NCI-H1092 (cell line): ENCODE measurements around the gene CTIF.

Source experiments
- DNase-seq: peaks from one replicate; lab custom pipeline; 2025; lab: John Stamatoyannopoulos, UW

CTIF gene

GRCh38 chr18:48682768-48683167, 143.9 kb downstream of the CTIF start:
- no peak for DNase-seq

GRCh38 chr18:48683197-48683596, 144.4 kb downstream of the CTIF start:
- DNase-seq, result no peak

DNA sequence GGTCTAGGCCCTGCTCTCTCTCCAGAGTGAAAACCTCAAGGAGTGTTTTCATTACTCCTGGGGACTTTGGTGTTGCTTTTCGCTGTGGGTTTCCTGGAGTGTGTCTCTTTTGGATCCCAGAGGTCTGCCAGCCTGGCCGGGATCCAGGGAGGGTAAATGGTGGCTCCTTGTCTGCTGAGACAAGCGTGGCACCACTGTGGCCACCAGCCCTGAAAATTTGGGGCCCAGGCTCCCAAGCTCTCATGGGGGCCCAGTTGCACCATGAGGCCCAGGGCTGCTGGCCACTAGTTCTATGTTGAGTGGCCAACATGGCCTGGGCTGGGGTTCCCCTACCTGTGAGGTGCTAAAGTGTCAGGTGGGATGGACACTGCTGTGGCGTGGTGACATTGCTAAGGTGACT, 144.8 kb downstream of the CTIF start:
- no peak for DNase-seq

- DNase-seq, result no peak
Observed at GRCh38 chr18:48687346-48688042, 148.7 kb downstream of the CTIF start.

DNA sequence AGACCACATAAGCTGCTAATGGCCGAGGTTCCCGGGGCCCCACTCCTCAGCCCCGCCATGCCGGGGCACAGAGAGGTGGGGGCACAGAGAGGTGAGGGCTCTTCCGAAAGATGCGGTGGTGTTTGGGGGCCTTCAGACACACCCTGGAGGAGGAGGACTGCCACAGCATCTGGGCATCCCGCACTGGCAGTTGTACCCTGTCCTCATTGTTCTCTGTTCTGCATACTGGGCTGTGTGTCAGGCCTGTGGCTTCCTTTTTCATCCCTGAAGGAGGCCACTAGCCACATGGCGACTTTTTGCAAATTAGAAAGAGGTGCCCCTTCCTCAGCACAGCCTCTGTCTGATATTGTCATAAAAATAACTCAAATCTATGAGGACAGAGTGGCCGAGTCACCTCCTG, 150.1 kb downstream of the CTIF start:
- no peak for DNase-seq

DNA sequence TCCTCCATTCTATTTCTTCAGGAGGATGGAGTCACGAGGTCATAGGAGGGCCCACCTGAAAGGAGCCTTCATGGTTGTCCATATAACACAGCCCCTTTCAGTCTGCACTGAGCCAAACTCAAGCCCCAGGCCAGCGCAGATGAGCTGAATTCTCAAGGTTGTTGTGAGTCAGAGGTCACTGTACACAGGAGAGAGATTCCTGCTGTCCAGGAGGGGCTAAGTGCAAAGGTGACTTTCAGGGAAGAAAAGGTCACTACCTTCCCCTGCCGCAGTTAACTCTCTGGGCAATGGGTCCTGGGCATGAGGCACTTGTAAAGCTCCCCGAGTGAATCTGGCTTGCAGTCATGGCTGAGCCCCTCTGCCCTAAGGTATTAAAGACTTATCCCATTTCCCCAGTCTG, 150.7 kb downstream of the CTIF start:
- no peak for DNase-seq

GRCh38 chr18:48690494-48690893, 151.7 kb downstream of the CTIF start:
- DNase-seq, result no peak

DNA sequence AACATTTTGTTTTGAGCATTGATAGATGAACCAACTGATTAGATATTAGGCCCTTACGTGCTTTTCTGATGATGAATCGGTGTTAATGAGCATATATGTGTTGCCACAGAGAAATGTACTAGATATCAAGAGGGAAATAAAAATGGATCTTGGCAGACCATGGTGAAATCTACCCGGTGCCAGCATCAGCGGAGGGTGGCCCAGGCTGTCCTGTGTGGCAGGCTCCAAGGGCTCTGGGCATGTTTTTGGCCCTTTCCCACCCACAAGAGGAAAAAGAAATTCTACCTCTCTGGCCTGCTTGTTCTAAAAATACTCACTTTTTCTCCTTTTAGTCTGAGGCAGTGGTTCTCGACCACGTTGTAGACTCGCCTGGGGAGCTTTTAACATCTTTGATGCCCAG, 154.2 kb downstream of the CTIF start:
- DNase-seq, result no peak

DNA sequence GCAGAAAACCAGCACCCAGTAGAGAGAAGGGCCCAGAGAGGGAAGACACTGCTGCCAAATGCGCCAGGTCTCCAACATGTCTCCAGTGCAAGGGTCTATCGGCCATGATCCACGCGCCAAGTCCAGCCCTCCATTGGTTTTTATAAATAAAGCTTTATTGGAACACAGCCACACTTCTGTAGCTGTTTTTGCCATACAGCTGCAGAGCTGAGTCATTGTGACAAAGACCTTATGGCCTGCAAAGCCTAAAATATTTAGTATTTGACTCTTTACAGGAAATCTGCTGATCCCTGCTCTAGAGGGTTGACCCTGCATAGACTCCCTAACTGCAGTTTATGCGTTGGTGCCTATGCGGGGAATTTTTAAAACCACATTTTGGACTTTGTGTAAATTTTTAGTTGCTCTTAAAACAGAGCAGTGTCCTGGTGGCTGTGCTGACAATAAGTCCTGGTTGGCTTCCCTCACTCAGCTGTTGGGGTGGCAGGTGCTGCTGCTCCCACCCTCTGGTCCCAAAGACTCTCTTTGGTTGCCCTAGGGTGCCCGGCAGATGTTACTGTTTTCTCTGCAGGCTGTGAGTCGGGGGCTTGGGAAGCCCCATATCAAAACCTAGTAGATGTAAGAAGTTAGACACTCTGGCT, 154.9 kb downstream of the CTIF start:
- DNase-seq, result no peak

- DNase-seq, result no peak
Observed at GRCh38 chr18:48694295-48694694, 155.5 kb downstream of the CTIF start.

DNA sequence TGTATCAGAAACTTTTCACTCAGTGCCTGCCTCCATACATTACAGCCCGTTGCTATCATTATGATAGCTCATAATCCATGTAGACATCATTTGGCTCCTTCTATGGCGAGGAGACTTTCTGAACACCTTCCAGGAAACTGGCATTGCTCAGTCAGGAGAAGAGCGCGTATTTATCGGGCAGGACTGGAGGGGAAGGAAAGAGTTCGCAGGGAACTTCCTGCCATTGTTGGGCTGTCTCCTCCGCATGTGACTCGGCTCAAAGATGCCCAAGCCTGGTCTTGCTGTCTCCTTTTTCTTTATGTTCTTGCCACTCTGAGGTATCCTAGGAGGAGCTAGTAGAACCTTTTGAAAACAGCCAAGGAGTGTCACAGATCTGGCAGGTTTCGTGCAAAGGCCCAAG, 156.8 kb downstream of the CTIF start:
- no peak for DNase-seq

DNA sequence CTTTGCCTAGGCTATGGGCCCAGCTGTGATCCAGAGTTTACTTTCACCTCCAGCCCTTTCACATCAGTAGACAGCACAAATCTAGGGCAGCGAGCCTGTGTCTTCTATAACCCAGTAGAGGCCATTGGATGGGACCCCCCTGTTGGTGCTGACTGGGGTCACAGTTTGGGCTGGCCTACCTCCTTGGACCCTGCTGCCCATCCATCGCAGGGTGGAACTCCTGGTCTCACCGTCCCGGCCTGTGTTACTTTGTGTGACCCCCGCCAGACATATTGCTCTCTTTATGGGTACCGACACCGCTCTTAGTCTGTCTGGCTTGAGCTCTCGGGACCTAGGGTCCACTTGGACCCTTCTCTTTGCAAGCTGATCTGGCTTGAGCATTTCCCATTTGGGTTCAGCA, 157.4 kb downstream of the CTIF start:
- DNase-seq, result no peak

DNA sequence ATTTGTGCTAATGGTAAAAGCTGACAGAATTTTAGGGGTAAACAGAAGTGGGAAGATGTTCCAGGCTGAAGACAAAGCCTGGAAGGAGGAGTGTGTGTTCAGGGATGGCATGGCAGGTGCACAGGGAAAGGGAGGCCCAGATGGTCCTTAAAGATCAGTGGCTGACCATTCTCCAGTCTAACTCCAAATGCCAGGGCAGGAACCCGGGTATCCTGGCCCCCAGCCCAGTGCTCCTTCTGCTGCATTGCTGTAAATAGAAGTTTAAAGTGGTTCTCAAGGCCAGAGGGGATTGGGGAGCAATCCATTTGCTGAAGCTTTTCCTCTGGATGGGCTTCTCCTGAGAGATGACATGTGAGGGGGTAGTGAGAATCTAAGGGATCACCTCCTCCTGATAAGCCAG, 158.6 kb downstream of the CTIF start:
- DNase-seq, result no peak

GRCh38 chr18:48698707-48699106, 159.9 kb downstream of the CTIF start:
- no peak for DNase-seq

DNA sequence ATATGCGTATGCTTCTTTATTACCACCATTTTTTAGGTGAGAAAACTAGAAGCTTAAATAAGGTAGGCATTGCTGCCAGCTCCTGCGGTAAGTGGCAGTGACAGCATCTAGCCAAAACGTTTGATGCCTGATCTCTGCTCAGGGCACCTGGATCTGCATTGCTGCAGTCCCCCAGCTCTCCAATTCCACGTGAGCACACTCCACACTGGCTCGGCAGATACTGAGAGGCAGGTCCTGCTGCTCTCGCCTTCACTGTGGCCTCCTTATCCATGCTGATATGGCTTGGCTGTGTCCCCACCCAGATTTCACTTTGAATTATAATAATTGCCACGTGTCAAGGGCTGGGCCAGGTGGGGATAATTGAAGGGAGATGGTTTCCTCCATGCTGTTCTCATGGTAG, 160.9 kb downstream of the CTIF start:
- DNase-seq, result no peak

DNA sequence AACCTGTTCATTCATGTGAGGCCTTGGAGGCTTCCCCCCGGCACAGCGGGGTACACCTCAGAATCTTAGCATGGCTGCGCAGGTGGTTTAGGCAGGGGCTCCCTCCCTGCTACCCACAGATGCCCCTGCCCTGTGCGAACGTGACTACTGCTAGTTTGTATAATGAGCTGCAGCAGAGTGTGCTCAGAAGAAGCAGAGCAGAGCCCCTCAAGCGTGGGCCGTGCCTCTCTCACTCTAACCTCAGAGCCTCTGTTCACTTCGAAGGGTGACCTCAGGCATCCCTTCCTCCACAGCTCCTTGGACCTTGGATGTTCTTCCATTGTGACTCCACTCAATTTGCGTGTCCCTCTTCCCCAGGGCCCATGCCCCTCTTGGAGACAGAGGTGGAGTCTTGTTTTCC, 161.6 kb downstream of the CTIF start:
- DNase-seq, result no peak

DNA sequence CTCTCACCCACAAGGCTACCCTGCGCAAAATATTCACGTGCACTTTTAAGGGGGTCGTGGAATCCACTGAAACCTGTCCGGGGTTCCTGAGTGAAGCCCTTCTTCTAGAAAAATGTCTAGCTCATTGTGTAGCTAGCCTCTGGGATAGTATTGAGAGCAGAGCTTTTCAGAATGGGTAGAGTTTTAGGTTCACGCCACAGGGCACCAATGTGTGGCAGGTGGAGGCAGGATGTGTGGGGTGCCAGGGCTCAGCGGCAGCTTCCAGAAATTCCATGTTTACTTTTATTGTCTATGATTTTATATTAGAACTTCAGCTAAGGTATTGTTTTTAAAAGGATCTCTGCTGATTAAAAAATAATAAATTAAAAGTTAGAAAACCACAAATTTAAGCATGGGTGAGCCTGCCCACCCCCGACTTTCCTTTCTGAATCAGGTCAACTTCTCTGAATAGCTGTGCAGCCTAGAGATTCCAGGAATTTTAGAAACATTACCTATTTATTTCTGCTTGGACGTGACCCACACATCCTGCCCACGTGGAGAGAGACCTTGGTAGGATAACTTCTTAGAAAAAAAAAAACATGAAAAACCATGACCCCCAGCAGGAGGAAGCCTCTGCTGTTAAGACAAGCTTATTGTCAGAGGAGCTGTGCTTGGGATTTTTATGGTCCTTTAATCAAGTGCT, 163.7 kb downstream of the CTIF start:
- no peak for DNase-seq

GRCh38 chr18:48703028-48703386, 164.2 kb downstream of the CTIF start:
- DNase-seq, result no peak

GRCh38 chr18:48703418-48703817, 164.6 kb downstream of the CTIF start:
- DNase-seq, result no peak

- no peak for DNase-seq
Observed at GRCh38 chr18:48705043-48705442, 166.2 kb downstream of the CTIF start.

- no peak for DNase-seq
Observed at GRCh38 chr18:48705531-48705930, 166.7 kb downstream of the CTIF start.

DNA sequence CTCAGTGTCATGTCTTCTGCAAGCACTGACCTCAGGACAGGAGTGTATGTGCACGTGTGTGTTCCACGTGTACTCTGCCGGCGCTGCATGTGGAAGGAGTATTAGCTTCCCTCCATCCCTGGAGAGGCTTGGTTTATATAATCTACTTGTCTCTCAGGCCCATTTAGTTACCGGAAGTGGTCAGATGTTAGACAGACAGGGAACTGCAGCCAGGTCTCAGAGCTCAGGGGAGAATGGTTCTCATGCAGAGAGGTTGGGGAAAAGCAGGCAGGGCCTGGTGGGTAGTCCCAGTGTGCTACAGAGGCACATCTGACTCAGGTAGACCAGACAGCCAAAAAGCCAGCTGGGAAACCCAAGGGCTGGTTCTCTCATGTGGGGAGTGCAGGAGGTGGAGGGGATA, 167.9 kb downstream of the CTIF start:
- DNase-seq, result no peak

- no peak for DNase-seq
Observed at GRCh38 chr18:48707636-48708296, 168.9 kb downstream of the CTIF start.
